Activated CD8-positive, alpha-beta memory T cell treated with anti-CD3 and anti-CD28 coated beads, Interleukin-2, amount 50 U/mL, for 1 hour (primary cell): ENCODE results near the gene EXOC6.
"Not testable (repeated sequence)": the region's sequence is repeated elsewhere in the genome, so short reads cannot be mapped to it uniquely, and the experiment has no call there.

Experiments used
- DNase-seq: peaks from one replicate; pipeline ENCODE4 v3.0.0-alpha.2; 2020; ENCODE audit errors: extremely low read depth

EXOC6 gene

DNA sequence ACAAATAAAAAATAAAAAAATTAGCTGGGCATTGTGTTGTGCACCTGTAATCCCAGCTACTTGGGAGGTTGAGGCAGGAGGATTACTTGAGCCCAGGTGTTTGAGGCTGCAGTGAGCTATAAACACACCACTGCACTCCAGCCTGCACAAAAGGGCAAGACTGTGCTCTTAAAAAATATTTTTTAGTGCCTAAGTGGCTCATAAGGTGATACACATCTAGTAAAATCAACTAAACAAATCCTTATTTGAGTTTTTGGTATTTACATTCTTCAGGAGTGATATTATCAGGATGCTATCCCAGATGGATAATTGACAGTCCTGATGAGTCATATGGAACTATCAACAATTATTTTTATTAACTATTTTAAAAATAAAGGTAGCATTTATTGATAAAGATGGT lies 93.9 kb downstream of the EXOC6 start:
- no peak for DNase-seq

GRCh38 chr10:92946491-92946890 lies 98.2 kb downstream of the EXOC6 start:
- DNase-seq, result no peak

DNA sequence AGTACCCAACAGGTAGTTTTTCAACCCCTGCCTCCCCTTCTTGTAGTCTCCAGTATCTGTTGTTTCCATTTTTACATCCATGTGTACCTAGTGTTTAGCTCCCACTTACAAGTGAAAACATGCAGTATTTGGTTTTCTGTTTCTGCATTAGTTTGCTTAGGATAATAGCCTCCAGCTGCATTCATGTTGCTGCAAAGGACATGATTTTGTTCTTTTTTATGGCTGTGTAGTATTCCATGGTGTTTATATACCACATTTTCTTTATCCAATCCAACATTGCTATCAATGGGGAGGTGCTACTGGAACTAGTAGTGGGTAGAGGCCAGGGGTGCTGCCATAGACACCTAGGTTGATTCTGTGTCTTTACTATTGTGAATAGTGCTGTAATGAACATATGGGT lies 104.3 kb downstream of the EXOC6 start:
- DNase-seq, result not testable (repeated sequence)

DNA sequence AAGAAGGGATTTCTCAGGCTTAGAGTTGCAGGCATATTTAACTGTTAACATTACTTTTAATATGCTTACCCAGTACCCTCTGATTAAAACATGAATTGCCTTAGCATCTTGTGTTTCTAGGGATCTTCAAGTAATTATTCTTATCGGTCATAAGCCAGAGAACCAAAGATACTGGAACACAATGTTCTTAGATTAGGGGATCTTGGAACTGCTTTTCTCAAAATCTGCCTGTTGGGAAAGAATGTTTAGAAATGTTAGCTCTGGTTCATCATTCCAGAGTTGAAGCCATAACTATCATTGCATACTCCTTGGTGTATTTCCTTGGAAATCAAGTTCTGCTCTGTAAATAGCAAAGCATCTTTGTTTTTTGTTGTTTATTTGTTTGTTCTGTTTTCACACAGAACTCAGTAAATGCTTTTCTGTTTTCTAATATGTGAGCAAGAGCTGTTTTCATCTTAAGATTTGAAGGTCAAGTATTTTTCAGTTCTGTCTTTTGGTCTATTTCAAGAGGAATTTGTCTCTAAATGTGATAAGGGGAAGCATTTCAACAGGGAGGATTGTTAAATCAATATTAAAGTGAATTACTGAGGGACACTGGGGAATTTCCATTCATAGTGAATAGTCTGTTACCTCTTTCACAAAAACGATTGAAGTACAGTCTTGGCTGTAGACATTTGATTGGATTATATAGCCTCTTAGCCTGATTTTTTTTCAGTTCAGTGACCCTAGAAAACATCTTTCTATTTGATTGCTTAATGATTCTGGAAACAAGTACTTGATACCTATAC lies 109.1 kb downstream of the EXOC6 start:
- DNase-seq, result no peak

DNA sequence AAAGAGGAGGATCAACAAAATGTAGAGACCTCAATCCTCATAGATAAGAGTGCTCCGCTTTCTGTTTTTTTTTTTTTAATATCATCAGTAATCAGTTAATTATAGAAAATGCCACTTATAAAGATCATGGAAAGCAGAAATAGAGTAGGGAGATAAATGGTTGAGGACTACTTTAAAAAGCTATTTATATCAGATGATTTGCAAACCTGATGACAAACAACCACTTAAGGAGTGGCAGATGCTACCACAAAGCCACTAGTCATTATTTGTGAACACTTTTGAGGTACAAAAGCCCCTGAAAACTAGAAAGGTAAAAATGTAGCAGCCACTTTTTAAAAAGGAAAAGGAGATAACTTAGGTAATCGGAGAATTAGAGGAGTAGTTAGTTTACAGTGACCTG lies 113.3 kb downstream of the EXOC6 start:
- DNase-seq, result no peak

GRCh38 chr10:92965314-92965713 lies 117.0 kb downstream of the EXOC6 start:
- no peak for DNase-seq

GRCh38 chr10:92967641-92968040 lies 119.3 kb downstream of the EXOC6 start:
- DNase-seq, result no peak

GRCh38 chr10:92969151-92969550 lies 120.8 kb downstream of the EXOC6 start:
- DNase-seq, result no peak

GRCh38 chr10:92970301-92971070 lies 122.2 kb downstream of the EXOC6 start:
- DNase-seq, result no peak

DNA sequence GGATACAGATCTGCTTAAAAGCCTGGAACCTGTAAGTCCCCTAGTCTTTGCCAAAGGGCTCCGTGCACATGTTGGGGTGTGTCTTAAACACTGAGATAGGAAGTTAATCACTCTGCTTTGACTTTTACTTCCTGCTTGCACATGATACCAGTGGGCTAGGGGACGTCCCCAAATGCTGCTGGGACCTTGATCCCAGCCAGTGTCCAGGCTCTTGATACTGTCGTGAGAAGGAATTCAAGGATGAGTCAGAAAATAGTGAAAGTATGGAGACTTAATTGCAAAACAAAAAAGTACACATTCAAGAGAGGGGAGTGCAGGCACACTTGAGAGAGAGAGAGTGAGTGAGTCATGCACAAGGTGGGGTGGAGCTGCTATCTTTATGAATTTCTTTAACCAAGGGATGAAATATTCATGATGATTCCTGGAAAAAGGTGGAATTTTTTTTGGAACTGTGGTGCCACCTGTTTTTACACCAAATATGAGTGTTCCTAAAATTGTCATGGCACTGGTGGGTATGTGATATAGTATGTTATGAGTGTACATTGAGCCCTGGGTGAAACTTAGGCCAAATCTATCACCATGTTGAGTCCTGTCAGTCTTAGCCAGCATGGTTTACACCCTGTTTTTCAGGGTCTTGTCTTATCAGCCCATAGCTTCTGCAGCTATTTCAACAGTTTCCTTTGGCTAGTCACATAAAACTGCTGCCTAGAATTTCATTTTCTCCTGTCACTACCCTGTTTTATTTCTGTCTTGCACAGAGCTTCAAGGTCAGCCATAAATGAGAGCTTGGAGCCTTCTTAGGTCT lies 123.9 kb downstream of the EXOC6 start:
- DNase-seq, result no peak

- DNase-seq, result no peak
These were observed 124.6 kb downstream of the EXOC6 start for GRCh38 chr10:92972886-92973285.

DNA sequence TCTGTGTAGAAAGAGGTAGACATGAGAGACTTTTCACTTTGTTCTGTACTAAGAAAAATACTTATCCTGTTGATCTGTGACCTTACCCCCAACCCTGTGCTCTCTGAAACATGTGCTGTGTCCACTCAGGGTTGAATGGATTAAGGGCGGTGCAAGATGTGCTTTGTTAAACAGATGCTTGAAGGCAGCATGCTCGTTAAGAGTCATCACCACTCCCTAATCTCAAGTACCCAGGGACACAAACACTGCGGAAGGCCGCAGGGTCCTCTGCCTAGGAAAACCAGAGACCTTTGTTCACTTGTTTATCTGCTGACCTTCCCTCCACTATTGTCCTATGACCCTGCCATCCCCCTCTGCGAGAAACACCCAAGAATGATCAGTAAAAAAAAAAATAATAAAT lies 128.0 kb downstream of the EXOC6 start:
- DNase-seq, result not testable (repeated sequence)

DNA sequence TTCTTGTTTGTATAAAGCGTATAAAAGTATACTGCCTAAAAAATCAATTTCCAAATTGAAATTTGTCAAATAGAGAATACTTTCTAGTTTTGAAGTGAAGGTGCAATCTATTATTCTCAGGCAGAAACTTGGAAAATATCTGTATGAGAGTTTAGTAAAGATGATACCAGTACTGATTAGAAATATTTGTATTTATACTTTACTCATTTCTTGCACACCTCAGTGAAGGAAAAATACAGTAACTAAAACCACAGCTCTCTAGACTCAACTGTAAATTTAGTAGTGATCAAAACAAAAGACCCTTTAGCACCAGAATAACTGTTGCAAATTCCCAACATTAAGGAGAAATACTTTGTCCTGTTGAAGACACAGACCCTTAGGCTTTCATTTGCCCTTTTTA lies 140.9 kb downstream of the EXOC6 start:
- no peak for DNase-seq

DNA sequence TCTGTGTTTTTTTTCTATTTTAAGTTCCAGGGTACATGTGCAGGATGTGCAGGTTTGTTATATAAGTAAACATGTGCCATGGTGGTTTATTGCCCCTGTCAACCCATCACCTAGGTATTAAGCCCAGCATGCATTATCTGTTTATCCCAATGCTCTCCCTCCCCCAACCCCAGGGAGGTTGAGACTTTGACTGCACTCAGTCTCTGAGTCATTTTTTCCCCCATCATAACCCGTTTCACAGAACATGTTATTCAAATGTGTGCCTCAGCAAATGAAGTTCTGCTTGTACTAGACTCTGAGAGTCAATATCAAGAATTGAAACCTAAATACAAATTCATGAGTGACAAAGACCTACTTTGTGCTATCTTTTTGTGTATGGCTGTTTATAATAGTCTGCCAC lies 142.3 kb downstream of the EXOC6 start:
- DNase-seq, result no peak

DNA sequence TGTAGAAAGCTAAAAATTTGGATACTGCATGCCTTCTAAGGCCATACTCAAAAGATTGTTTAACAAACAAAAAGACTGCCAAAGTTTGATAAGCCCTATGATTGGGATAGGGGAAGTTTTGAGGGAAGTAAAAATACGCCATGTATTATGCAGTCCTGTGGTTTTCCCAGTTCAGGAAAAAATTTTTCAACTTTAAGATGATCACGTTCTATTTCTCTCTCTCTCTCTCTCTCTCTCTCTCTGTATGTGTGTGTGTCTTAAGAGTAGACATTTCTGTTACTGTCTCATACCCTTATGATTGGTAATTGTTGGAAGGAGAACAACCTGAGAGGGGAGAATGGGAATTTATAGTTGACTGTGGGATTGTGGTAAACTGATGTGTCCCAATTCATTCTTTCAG lies 143.2 kb downstream of the EXOC6 start:
- DNase-seq, result no peak

DNA sequence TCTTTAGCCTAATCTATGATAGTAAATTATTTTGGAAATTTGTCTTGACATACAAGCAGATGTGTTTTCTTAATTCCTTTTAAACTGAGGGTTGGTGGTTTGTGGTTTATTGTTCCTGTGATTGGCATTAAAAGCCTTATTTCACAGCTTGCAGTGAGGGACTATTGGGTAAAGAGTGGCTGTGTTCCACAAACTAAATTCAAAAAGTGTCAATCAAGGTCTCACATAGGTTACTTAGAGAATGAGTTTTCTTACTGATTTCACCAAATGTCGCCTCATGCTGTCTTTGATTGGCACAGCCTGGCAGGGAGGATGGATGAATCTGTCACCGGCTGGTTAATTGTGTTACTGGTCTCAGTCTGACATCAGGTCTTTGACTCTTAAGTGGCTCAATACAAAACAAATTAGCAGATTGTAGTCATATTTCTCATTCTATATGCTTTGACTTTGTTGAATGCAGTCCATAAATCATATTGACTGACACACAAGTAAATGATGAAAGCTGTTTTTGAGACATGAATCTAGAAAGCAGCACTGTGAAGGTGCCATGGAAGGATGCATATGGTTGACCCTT lies 145.5 kb downstream of the EXOC6 start:
- no peak for DNase-seq

GRCh38 chr10:92995509-92995908 lies 147.2 kb downstream of the EXOC6 start:
- no peak for DNase-seq

DNA sequence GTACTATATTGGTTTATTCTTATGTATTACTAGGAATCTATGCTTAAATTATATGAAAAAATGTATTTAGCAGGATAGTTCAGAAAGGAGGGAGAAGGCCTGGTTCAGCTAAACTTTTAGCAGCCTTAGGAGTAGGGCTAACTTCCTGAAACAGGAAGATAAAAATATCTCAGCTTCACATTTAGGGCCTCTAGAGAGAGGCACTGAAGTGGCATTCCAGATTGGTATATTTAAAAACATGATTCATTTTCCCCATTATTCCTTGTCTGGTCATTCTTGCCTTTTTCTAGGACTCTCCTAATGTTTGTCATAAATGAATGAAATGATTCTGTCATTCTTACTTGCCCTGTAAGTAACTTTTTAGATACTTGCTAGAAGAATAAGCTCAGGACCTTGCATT lies 149.3 kb downstream of the EXOC6 start:
- no peak for DNase-seq

GRCh38 chr10:92999191-92999590 lies 150.9 kb downstream of the EXOC6 start:
- DNase-seq, result no peak

- DNase-seq, result no peak
These were observed 158.2 kb downstream of the EXOC6 start for GRCh38 chr10:93006435-93007039.

- no peak for DNase-seq
These were observed 167.4 kb downstream of the EXOC6 start for GRCh38 chr10:93015722-93016121.
